WTC11 (cell line): ENCODE results near the gene ZNF333.

Experiments used
- ATF6 ChIP-seq: sonication (generic); formaldehyde crosslinking; IDR thresholded peaks from 2 replicates; pipeline ENCODE4 v1.8.1; 2023; ENCODE audit warnings: mild to moderate bottlenecking, missing genetic modification reagents
- CTCF ChIP-seq: fragments of 200-600 bp; IDR thresholded peaks from 2 replicates; pipeline ENCODE4 v1.8.0; 2022; ENCODE audit warnings: antibody characterized with exemption
- E2F1 ChIP-seq: sonication (generic); formaldehyde crosslinking; IDR thresholded peaks from 2 replicates; pipeline ENCODE4 v1.8.0; 2022; ENCODE audit warnings: mild to moderate bottlenecking, missing genetic modification reagents
- E2F5 ChIP-seq: sonication (generic); formaldehyde crosslinking; IDR thresholded peaks from 2 replicates; pipeline ENCODE4 v1.8.1; 2022; ENCODE audit warnings: mild to moderate bottlenecking, moderate library complexity, missing genetic modification reagents
- FOXK1 ChIP-seq: sonication (generic); formaldehyde crosslinking; IDR thresholded peaks from 2 replicates; pipeline ENCODE4 v1.8.0; 2022; ENCODE audit warnings: mild to moderate bottlenecking, moderate library complexity, missing genetic modification reagents
- FOXP1 ChIP-seq: sonication (generic); formaldehyde crosslinking; IDR thresholded peaks from 2 replicates; pipeline ENCODE4 v1.8.0; 2022; ENCODE audit warnings: missing genetic modification reagents, mild to moderate bottlenecking, moderate library complexity, borderline replicate concordance
- MLX ChIP-seq: sonication (generic); formaldehyde crosslinking; IDR thresholded peaks from 2 replicates; pipeline ENCODE4 v1.8.1; 2023; ENCODE audit warnings: mild to moderate bottlenecking, missing genetic modification reagents, moderate library complexity
- NR1H2 ChIP-seq: sonication (generic); formaldehyde crosslinking; IDR thresholded peaks from 2 replicates; pipeline ENCODE4 v1.9.0; 2021; ENCODE audit warnings: mild to moderate bottlenecking, moderate library complexity, missing genetic modification reagents
- TCF7 ChIP-seq: sonication (generic); formaldehyde crosslinking; IDR thresholded peaks from 2 replicates; pipeline ENCODE4 v1.8.0; 2022; ENCODE audit warnings: mild to moderate bottlenecking, low read depth, missing genetic modification reagents, moderate library complexity
- TP53 ChIP-seq: sonication (generic); formaldehyde crosslinking; IDR thresholded peaks from 2 replicates; pipeline ENCODE4 v1.8.1; 2023; ENCODE audit warnings: mild to moderate bottlenecking, missing genetic modification reagents
- USF2 ChIP-seq: sonication (generic); formaldehyde crosslinking; IDR thresholded peaks from 2 replicates; pipeline ENCODE4 v1.8.1; 2023; ENCODE audit warnings: mild to moderate bottlenecking, missing genetic modification reagents, moderate library complexity

GRCh38 chr19:14678199-14678598 is 11.6 kb upstream of the ZNF333 start:
- TF ChIP-seq CTCF (no peak), ATF6 (no peak), MLX (no peak), FOXK1 (CRISPR knock-in tag) (no peak), USF2 (CRISPR knock-in tag) (no peak), E2F1 (CRISPR knock-in tag) (no peak), TP53 (CRISPR knock-in tag) (no peak), E2F5 (CRISPR knock-in tag) (no peak), NR1H2 (CRISPR knock-in tag) (no peak), TCF7 (CRISPR knock-in tag) (no peak), FOXP1 (no peak)
